HCT116 (cell line): ENCODE measurements around the gene UGT3A2. TPM values are rescaled to one million over a fixed set of nuclear protein-coding genes. Genes with fewer than 3 reads are reported as not detected.

Experiments
- ATAC-seq: fragments of 200-7000 bp; cut with Tn5 transposase; 2 replicates; pipeline ENCODE4 v1.9.1; 2020; ENCODE audit warnings: mild to moderate bottlenecking, moderate library complexity
- BruUV-seq: library from RNA; stranded (reverse); fragments of 400-500 nt; replicated peaks from 2 replicates; lab custom pipeline; 2021; lab: Mats Ljungman, UMichigan
- CTCF ChIA-PET: fragments of 300-600 bp; sonication (Branson Sonifier 250); formaldehyde crosslinking; loops from one replicate; lab custom pipeline; 2021; ENCODE audit warnings: antibody characterized with exemption; lab: Charles Lee
- POLR2A ChIA-PET: fragments of 300-600, 350-600 bp; sonication (Branson Sonifier 250); formaldehyde crosslinking; loops from one replicate; lab custom pipeline; 2021; ENCODE audit warnings: antibody characterized with exemption; lab: Charles Lee
- RAD21 ChIA-PET, 2 experiments: fragments of 300-600 bp; sonication (Branson Sonifier 250); formaldehyde crosslinking; loops; one replicate each; lab custom pipeline; 2023; ENCODE audit warnings: low total read pairs in 2 of 2; ENCODE audit not compliant: uncharacterized antibody in 2 of 2, unreplicated experiment in 2 of 2, low non-redundant PET in 1 of 2; lab: Charles Lee
- DNase-seq: peaks from one replicate; pipeline ENCODE4 v3.0.0-alpha.2; 2010; ENCODE audit warnings: low read depth, low spot score
- H2AFZ ChIP-seq: fragments of 200-600 bp; shearing (Covaris generic), sonication (generic); 2 replicates; pipeline ENCODE4 v1.6.1; 2017; ENCODE audit warnings: low read depth, mixed run types, mixed read lengths, antibody characterized with exemption, low read length; ENCODE audit not compliant: poor library complexity, severe bottlenecking
- H3K27ac ChIP-seq: 2 replicates; pipeline ENCODE4 v1.5.1; 2012; ENCODE audit warnings: low read depth, low read length
- H3K27me3 ChIP-seq: fragments of 200-600 bp; sonication (generic); 2 replicates; pipeline ENCODE4 v1.6.1; 2016; ENCODE audit warnings: mixed run types, low read length, mixed read lengths; ENCODE audit not compliant: insufficient read depth
- H3K36me3 ChIP-seq, 2 experiments: fragments of 200-500 bp in 1 of 2; fragments of 200-600 bp in 1 of 2; sonication (Bioruptor generic) in 1 of 2; sonication (generic) in 1 of 2; 2 replicates each; pipeline versions ENCODE4 v1.5.1 to v1.6.1; 2014 to 2016; ENCODE audit warnings: low read length in 2 of 2, inconsistent platforms in 1 of 2, mixed read lengths in 1 of 2, mixed run types in 1 of 2; ENCODE audit not compliant: insufficient read depth in 2 of 2, control insufficient read depth in 1 of 2
- H3K4me1 ChIP-seq, 2 experiments: fragments of 200-600 bp in 1 of 2; sonication (generic) in 1 of 2; 2 replicates each; pipeline versions ENCODE4 v1.5.1 to v1.6.1; 2012 to 2017; ENCODE audit warnings: low read length in 2 of 2, inconsistent platforms in 1 of 2, mild to moderate bottlenecking in 1 of 2, mixed read lengths in 1 of 2, mixed run types in 1 of 2, moderate library complexity in 1 of 2; ENCODE audit not compliant: insufficient read depth in 2 of 2, control insufficient read depth in 1 of 2
- H3K4me2 ChIP-seq: fragments of 200-600 bp; sonication (generic); 2 replicates; pipeline ENCODE4 v1.6.1; 2017; ENCODE audit warnings: mixed run types, low read length, mixed read lengths
- H3K4me3 ChIP-seq, 2 experiments: fragments of 200-600 bp in 1 of 2; sonication (generic) in 1 of 2; replicated peaks in 1 of 2; 2 replicates each; pipeline ENCODE4 v1.5.1; 2011 to 2016; ENCODE audit warnings: low read length in 2 of 2, control low read depth in 1 of 2, low read depth in 1 of 2, mild to moderate bottlenecking in 1 of 2, mixed read lengths in 1 of 2, mixed run types in 1 of 2
- H3K79me2 ChIP-seq: fragments of 200-600 bp; sonication (generic); 2 replicates; pipeline ENCODE4 v1.6.1; 2017; ENCODE audit warnings: mild to moderate bottlenecking, mixed run types, low read length, moderate library complexity, mixed read lengths; ENCODE audit not compliant: insufficient read depth
- H3K9ac ChIP-seq: fragments of 200-600 bp; sonication (generic); 2 replicates; pipeline ENCODE4 v1.6.1; 2016; ENCODE audit warnings: low read length, mixed read lengths
- H3K9me2 ChIP-seq: fragments of 200-600 bp; sonication (generic), shearing (Covaris generic); 2 replicates; pipeline ENCODE4 v1.6.1; 2017; ENCODE audit warnings: mixed run types, mild to moderate bottlenecking, moderate library complexity; ENCODE audit not compliant: insufficient read depth
- H3K9me3 ChIP-seq, 2 experiments: fragments of 200-500 bp in 1 of 2; fragments of 200-600 bp in 1 of 2; sonication (Bioruptor generic) in 1 of 2; sonication (generic) in 1 of 2; 2 replicates each; pipeline ENCODE4 v1.6.1; 2014 to 2017; ENCODE audit warnings: low read length in 2 of 2, mixed read lengths in 2 of 2, inconsistent platforms in 1 of 2, low read depth in 1 of 2, mild to moderate bottlenecking in 1 of 2, mixed run types in 1 of 2, moderate library complexity in 1 of 2; ENCODE audit not compliant: control insufficient read depth in 1 of 2, insufficient read depth in 1 of 2
- H4K20me1 ChIP-seq: fragments of 200-600 bp; sonication (generic), shearing (Covaris generic); 2 replicates; pipeline ENCODE4 v1.6.1; 2017; ENCODE audit warnings: mixed run types, mild to moderate bottlenecking, moderate library complexity; ENCODE audit not compliant: insufficient read depth
- CBX3 ChIP-seq: IDR thresholded peaks from 2 replicates; pipeline ENCODE4 v1.6.1; 2012; ENCODE audit warnings: low read depth
- CEBPB ChIP-seq: IDR thresholded peaks from 2 replicates; pipeline ENCODE4 v1.6.1; 2012; ENCODE audit warnings: low read depth
- EGR1 ChIP-seq: IDR thresholded peaks from 2 replicates; pipeline ENCODE4 v1.6.1; 2012; ENCODE audit warnings: low read depth
- EZH2 ChIP-seq: fragments of 200-600 bp; sonication (generic); IDR thresholded peaks from 2 replicates; pipeline ENCODE4 v1.6.1; 2017; ENCODE audit warnings: antibody characterized with exemption, mixed run types
- EZH2phosphoT487 ChIP-seq: fragments of 200-600 bp; IDR thresholded peaks from 2 replicates; pipeline ENCODE4 v1.6.1; 2018; ENCODE audit warnings: antibody characterized with exemption, borderline replicate concordance
- JUND ChIP-seq: IDR thresholded peaks from 2 replicates; pipeline ENCODE4 v1.6.1; 2012
- RAD21 ChIP-seq: IDR thresholded peaks from 2 replicates; pipeline ENCODE4 v1.6.1; 2012; ENCODE audit warnings: low read depth, mild to moderate bottlenecking
- SP1 ChIP-seq: IDR thresholded peaks from 2 replicates; pipeline ENCODE4 v1.6.1; 2012; ENCODE audit warnings: low read depth
- SRF ChIP-seq: IDR thresholded peaks from 2 replicates; pipeline ENCODE4 v1.6.1; 2012; ENCODE audit warnings: low read depth
- TCF7L2 ChIP-seq: IDR thresholded peaks from 2 replicates; pipeline ENCODE4 v1.7.0; 2011; ENCODE audit warnings: borderline replicate concordance, inconsistent platforms; ENCODE audit not compliant: insufficient read depth, insufficient read length; ENCODE audit errors: extremely low read depth
- ZBTB33 ChIP-seq: IDR thresholded peaks from 2 replicates; pipeline ENCODE4 v1.6.1; 2011; ENCODE audit warnings: mild to moderate bottlenecking, low read length, moderate library complexity; ENCODE audit not compliant: insufficient replicate concordance; ENCODE audit errors: extremely low read depth
- ZNF274 ChIP-seq: fragments of 200-500 bp; sonication (Bioruptor generic); IDR thresholded peaks from 2 replicates; pipeline ENCODE4 v1.6.1; 2014; ENCODE audit warnings: mild to moderate bottlenecking, low read depth, low read length, inconsistent platforms
- intact Hi-C: fragments of 100-400 bp; cut with micrococcal nuclease; formaldehyde crosslinking; loops from 2 replicates; pipeline ENCODE4 v1.10.0; 2022
- total RNA-seq: library from RNA; stranded (reverse); gene quantifications from one replicate; pipeline ENCODE4 v1.2.1, GENCODE V29; 2021; ENCODE audit not compliant: unreplicated experiment
- TF ChIP-seq, protein P1 (sequence below): IDR thresholded peaks from 2 replicates; pipeline ENCODE4 v1.6.1; 2012; ENCODE audit warnings: low read depth
- TF ChIP-seq, protein P2 (sequence below): IDR thresholded peaks from 2 replicates; pipeline ENCODE4 v1.6.1; 2012

The UGT3A2 gene
- total RNA-seq, 1 experiment from 2014 or later: not detected

DNA sequence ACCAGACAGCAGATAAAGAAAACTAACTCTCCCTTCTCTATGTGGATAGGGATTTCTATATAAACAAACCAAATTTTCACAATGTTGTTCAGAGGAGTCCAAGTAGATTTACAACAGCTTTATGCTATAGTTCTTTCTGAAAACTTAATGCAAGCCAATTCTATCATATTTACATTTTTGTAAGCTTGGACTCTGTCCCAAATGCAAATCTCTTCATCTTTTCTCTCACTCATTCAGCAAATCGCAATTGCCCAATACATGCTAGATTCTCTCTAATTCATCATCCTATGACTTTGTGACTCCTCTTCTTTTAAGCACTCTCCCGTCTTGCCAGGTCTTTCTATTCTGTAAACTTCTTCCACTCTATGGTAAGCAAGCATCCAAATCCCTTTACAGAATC is 39.1 kb upstream of the UGT3A2 start:
- Histone ChIP-seq H3K4me3 (no peak overlapping the region), H3K36me3 (no peaks in the 10 kb centered on the region), H3K79me2 (no peaks in the 10 kb centered on the region), H3K4me1 (no peaks in the 10 kb centered on the region), H2AFZ (no peak overlapping the region), H3K27me3 (no peaks in the 10 kb centered on the region), H3K9me3 (no peaks in the 10 kb centered on the region), H3K27ac (no peak overlapping the region), H3K4me2 (no peak overlapping the region), H4K20me1 (no peaks in the 10 kb centered on the region), H3K9me2 (no peaks in the 10 kb centered on the region), H3K9ac (no peak overlapping the region)
- CTCF ChIA-PET: no interaction called here
- no peak for ATAC-seq
- POLR2A ChIA-PET: no interaction called here
- intact Hi-C loops: no loop called here
- RAD21 ChIA-PET: no interaction called here
- TF ChIP-seq ZBTB33: no peak
- no peak for TF ChIP-seq TCF7L2
- TF ChIP-seq ZNF274: no peak
- no peak for TF ChIP-seq EZH2phosphoT487
- TF ChIP-seq EZH2: no peak
- no peak for TF ChIP-seq EGR1
- TF ChIP-seq JUND: no peak
- no peak for TF ChIP-seq SRF
- BruUV-seq: no TSS peak
- no peak for DNase-seq

DNA sequence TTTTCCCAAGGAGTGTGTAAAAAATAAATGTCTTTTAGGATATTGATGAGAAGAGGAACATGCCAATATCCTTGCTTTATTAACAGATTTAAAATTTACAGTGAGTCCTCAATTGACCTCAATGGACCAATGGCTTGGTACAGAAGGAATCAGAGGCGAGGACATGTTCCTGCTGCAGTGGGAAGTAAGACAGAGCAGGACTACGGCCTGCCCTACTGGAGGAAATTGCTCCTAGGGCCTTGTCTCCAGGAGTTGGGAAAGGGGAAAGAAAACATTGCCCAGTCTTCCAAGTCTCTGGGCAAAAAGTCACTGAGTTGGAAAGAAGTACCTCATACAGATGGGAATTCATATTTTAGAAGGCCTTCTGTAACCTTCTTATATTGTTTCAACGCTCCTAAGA is 33.1 kb upstream of the UGT3A2 start:
- no peak overlapping the region for H3K27ac ChIP-seq
- DNase-seq: no peak
- intact Hi-C loops: no loop called here
- no TSS peak for BruUV-seq
- H3K9ac ChIP-seq: no peak overlapping the region
- no peak overlapping the region for H3K4me2 ChIP-seq
- H3K4me1 ChIP-seq: no peaks in the 10 kb centered on the region
- H3K4me3 ChIP-seq: no peak overlapping the region
- no peak for ATAC-seq
- no peaks in the 10 kb centered on the region for H4K20me1 ChIP-seq
- ChIA-PET POLR2A (no interaction called here), CTCF (interaction anchor here (1.7 kb wide), 1 partner anchor 21 kb away, joined by 8 read pairs; no protein-coding TSS in a partner anchor), RAD21 (no interaction called here)
- no peaks in the 10 kb centered on the region for H3K9me2 ChIP-seq
- H3K79me2 ChIP-seq: no peaks in the 10 kb centered on the region
- H3K36me3 ChIP-seq: no peaks in the 10 kb centered on the region
- no peaks in the 10 kb centered on the region for H3K27me3 ChIP-seq
- H2AFZ ChIP-seq: no peak overlapping the region
- TF ChIP-seq, protein P1, sequence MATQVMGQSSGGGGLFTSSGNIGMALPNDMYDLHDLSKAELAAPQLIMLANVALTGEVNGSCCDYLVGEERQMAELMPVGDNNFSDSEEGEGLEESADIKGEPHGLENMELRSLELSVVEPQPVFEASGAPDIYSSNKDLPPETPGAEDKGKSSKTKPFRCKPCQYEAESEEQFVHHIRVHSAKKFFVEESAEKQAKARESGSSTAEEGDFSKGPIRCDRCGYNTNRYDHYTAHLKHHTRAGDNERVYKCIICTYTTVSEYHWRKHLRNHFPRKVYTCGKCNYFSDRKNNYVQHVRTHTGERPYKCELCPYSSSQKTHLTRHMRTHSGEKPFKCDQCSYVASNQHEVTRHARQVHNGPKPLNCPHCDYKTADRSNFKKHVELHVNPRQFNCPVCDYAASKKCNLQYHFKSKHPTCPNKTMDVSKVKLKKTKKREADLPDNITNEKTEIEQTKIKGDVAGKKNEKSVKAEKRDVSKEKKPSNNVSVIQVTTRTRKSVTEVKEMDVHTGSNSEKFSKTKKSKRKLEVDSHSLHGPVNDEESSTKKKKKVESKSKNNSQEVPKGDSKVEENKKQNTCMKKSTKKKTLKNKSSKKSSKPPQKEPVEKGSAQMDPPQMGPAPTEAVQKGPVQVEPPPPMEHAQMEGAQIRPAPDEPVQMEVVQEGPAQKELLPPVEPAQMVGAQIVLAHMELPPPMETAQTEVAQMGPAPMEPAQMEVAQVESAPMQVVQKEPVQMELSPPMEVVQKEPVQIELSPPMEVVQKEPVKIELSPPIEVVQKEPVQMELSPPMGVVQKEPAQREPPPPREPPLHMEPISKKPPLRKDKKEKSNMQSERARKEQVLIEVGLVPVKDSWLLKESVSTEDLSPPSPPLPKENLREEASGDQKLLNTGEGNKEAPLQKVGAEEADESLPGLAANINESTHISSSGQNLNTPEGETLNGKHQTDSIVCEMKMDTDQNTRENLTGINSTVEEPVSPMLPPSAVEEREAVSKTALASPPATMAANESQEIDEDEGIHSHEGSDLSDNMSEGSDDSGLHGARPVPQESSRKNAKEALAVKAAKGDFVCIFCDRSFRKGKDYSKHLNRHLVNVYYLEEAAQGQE: no peak
- TF ChIP-seq TCF7L2 (no peak), CEBPB (no peak), RAD21 (no peak), SP1 (no peak), CBX3 (no peak)
- TF ChIP-seq, protein P2, sequence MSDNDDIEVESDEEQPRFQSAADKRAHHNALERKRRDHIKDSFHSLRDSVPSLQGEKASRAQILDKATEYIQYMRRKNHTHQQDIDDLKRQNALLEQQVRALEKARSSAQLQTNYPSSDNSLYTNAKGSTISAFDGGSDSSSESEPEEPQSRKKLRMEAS: no peak
- H3K9me3 ChIP-seq: no peaks in the 10 kb centered on the region
